NOMO-1 treated with dmso at 0.1 percent for 144 hours (cell line): ENCODE results near the gene CDK5RAP2.
"Not testable (repeated sequence)": the region's sequence is repeated elsewhere in the genome, so short reads cannot be mapped to it uniquely, and the experiment has no call there.

Experiments used
- DNase-seq: peaks from one replicate; lab custom pipeline; 2025; ENCODE audit not compliant: unreplicated experiment; lab: John Stamatoyannopoulos, UW

The CDK5RAP2 gene

GRCh38 chr9:120545701-120546550, 34.0 kb downstream of the CDK5RAP2 start:
- no peak for DNase-seq

- DNase-seq: no peak
Measured at GRCh38 chr9:120544441-120544840, 35.5 kb downstream of the CDK5RAP2 start.

GRCh38 chr9:120542701-120543490, 37.1 kb downstream of the CDK5RAP2 start:
- no peak for DNase-seq

- no peak for DNase-seq
Measured at GRCh38 chr9:120541921-120542320, 38.0 kb downstream of the CDK5RAP2 start.

- DNase-seq: no peak
Measured at GRCh38 chr9:120539951-120540350, 40.0 kb downstream of the CDK5RAP2 start.

- no peak for DNase-seq
Measured at GRCh38 chr9:120538339-120538738, 41.6 kb downstream of the CDK5RAP2 start.

GRCh38 chr9:120536949-120537640, 42.9 kb downstream of the CDK5RAP2 start:
- DNase-seq: no peak

- no peak for DNase-seq
Measured at GRCh38 chr9:120536094-120536493, 43.9 kb downstream of the CDK5RAP2 start.

GRCh38 chr9:120534266-120534665, 45.7 kb downstream of the CDK5RAP2 start:
- DNase-seq: no peak

- DNase-seq: no peak
Measured at GRCh38 chr9:120532891-120533290, 47.1 kb downstream of the CDK5RAP2 start.

- DNase-seq: no peak
Measured at GRCh38 chr9:120532475-120532874, 47.5 kb downstream of the CDK5RAP2 start.

- DNase-seq: no peak
Measured at GRCh38 chr9:120531683-120532300, 48.2 kb downstream of the CDK5RAP2 start.

GRCh38 chr9:120530220-120530832, 49.6 kb downstream of the CDK5RAP2 start:
- not testable (repeated sequence) for DNase-seq

GRCh38 chr9:120528829-120529228, 51.1 kb downstream of the CDK5RAP2 start:
- DNase-seq: no peak

- no peak for DNase-seq
Measured at GRCh38 chr9:120528327-120528726, 51.6 kb downstream of the CDK5RAP2 start.

- no peak for DNase-seq
Measured at GRCh38 chr9:120526534-120526933, 53.4 kb downstream of the CDK5RAP2 start.

- DNase-seq: no peak
Measured at GRCh38 chr9:120524863-120525262, 55.1 kb downstream of the CDK5RAP2 start.

GRCh38 chr9:120524038-120524437, 55.9 kb downstream of the CDK5RAP2 start:
- no peak for DNase-seq

GRCh38 chr9:120522558-120522957, 57.4 kb downstream of the CDK5RAP2 start:
- no peak for DNase-seq

- DNase-seq: no peak
Measured at GRCh38 chr9:120522032-120522431, 57.9 kb downstream of the CDK5RAP2 start.

GRCh38 chr9:120521101-120521500, 58.9 kb downstream of the CDK5RAP2 start:
- no peak for DNase-seq
